ENCODE data around the gene TUBA1C. TPM values are rescaled to one million over a fixed set of nuclear protein-coding genes. Genes with fewer than 3 reads are reported as not detected.
A peak's percentile ranks its signal among the peaks of the same experiment; 100 is the strongest.
"Not testable (repeated sequence)": the region's sequence is repeated elsewhere in the genome, so short reads cannot be mapped to it uniquely, and the experiment has no call there.

TUBA1C gene
- total and polyA plus RNA-seq, 5 experiments from 2014 or later, result 17.5 to 25.4 (median 23.5) TPM

DNA sequence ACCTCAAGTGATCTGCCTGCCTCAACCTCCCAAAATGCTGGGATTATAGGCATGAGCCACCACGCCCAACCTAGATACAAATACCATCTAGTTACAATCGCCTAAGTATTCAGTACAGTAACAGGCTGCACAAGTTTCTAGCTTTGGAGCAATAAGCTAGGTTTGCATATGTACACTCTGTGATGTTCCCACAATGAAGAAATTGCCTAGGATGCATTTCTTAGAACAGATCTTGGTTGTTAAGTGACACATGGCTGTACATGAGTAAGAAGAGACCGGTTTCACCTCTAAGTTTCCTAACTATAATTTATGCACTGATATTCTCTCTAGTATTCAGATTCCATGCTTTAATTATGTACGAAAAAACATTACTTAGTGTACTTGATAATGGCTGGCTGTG lies 5.4 kb upstream of the TUBA1C start:
- no peaks in the 10 kb centered on the region for H3K9me3 Mint-ChIP-seq
- ATAC-seq (no peak), DNase-seq (no peak)
- no peak overlapping the region for H3K27ac Mint-ChIP-seq
- H3K27me3 Mint-ChIP-seq, result no peaks in the 10 kb centered on the region
- H3K4me1 Mint-ChIP-seq, result peaks cover 3 to 8% (median 6%) of the 10 kb centered on the region in 4 donors
- POLR2A ChIA-PET, result no interaction called here
- no peaks in the 10 kb centered on the region for H3K36me3 Mint-ChIP-seq
- no peak overlapping the region for H3K4me3 Mint-ChIP-seq

- POLR2A ChIA-PET, result no interaction called here
- DNase-seq (no peak), ATAC-seq (no peak)
- H3K9me3 Mint-ChIP-seq, result no peaks in the 10 kb centered on the region
- no peak overlapping the region for H3K4me3 Mint-ChIP-seq
- H3K27ac Mint-ChIP-seq, result no peak overlapping the region
- H3K36me3 Mint-ChIP-seq, result no peaks in the 10 kb centered on the region
- no peaks in the 10 kb centered on the region for H3K27me3 Mint-ChIP-seq
- peaks cover 3 to 8% (median 7%) of the 10 kb centered on the region in 4 donors for H3K4me1 Mint-ChIP-seq
Measured at GRCh38 chr12:49260166-49260565, 4.7 kb upstream of the TUBA1C start.

GRCh38 chr12:49260571-49261363 lies 4.1 kb upstream of the TUBA1C start:
- POLR2A ChIA-PET, result no interaction called here
- H3K4me1 Mint-ChIP-seq, result peaks cover 5 to 13% (median 12%) of the 10 kb centered on the region in 4 donors
- H3K4me3 Mint-ChIP-seq, result no peak overlapping the region
- H3K36me3 Mint-ChIP-seq, result no peaks in the 10 kb centered on the region
- no peak for ATAC-seq
- no peaks in the 10 kb centered on the region for H3K27me3 Mint-ChIP-seq
- no peak for DNase-seq
- H3K9me3 Mint-ChIP-seq, result no peaks in the 10 kb centered on the region
- H3K27ac Mint-ChIP-seq, result no peak overlapping the region

DNA sequence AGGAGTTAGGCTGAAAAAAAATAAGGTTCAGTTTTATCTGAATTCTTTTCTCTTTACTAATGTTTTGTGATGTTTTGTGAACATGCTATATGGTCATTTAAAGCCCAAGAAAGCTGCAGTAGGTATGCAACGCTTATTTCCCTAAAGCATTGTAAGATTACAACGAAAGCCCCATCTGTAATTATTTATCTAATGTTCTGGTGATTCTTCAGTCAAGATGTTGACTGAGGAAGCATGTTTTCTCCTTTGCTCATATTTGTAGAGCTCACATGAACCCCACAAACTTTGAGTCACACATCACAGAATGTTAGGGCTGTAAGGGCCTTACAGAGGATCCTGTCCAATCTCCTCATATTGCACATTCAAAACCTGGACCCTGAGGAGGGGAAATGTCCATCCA lies 3.2 kb upstream of the TUBA1C start:
- no peak overlapping the region for H3K4me3 Mint-ChIP-seq
- no peaks in the 10 kb centered on the region for H3K9me3 Mint-ChIP-seq
- POLR2A ChIA-PET, result interaction anchor here (1.4 kb wide), 1 partner anchor 73 kb away, joined by 4 read pairs; no protein-coding TSS in a partner anchor
- DNase-seq (no peak), ATAC-seq (no peak)
- no peaks in the 10 kb centered on the region for H3K36me3 Mint-ChIP-seq
- H3K4me1 Mint-ChIP-seq, result peaks cover 5 to 18% (median 14%) of the 10 kb centered on the region in 4 donors
- H3K27ac Mint-ChIP-seq, result no peak overlapping the region
- no peaks in the 10 kb centered on the region for H3K27me3 Mint-ChIP-seq

DNA sequence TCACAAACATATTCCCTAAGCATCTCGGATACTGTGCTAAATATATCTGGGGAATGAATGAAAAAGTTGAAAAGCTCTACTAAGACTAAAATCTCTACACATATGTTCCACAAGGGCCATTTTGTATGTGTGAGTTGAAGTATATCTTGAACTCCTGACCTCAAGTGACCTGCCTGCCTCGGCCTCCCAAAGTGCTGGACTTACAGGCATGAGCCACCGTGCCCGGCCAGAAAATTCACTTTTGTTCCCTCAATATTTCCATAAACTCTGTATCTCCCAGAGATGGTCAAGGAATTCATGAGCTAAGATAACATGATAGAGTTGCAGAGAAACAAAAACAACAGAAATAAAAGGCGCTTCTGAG lies 1.5 kb upstream of the TUBA1C start:
- POLR2A ChIA-PET, result interaction anchor here (0.5 to 1.5 kb wide), 4 partner anchors 9 to 1161 kb away, joined by 3 to 6 read pairs (median 5); partner anchors contain the start of gene TUBA1A
- Mint-ChIP-seq H3K4me1 (peaks cover 5 to 30% (median 20%) of the 10 kb centered on the region in 4 donors), H3K4me3 (peak overlapping the region; percentile 20 to 91 (median 85)), H3K27me3 (no peaks in the 10 kb centered on the region), H3K27ac (peak overlapping the region in 1 of 10 donors; percentile 36), H3K9me3 (no peaks in the 10 kb centered on the region), H3K36me3 (no peaks in the 10 kb centered on the region)
- ATAC-seq (no peak), DNase-seq (no peak)

GRCh38 chr12:49264466-49264872 lies 413 bp upstream of the TUBA1C start:
- Mint-ChIP-seq H3K4me1 (peaks cover 5 to 36% (median 20%) of the 10 kb centered on the region in 4 donors), H3K9me3 (no peaks in the 10 kb centered on the region), H3K4me3 (peak overlapping the region; percentile 82 to 95 (median 91)), H3K27ac (peak overlapping the region in 6 of 10 donors; percentile 47 to 92 (median 68)), H3K27me3 (no peaks in the 10 kb centered on the region), H3K36me3 (peaks cover 0 to 9% (median 0%) of the 10 kb centered on the region in 3 donors)
- DNase-seq (peak in 7 of 10 donors; percentile 10 to 66 (median 37)), ATAC-seq (peak; percentile 64 to 69)
- POLR2A ChIA-PET, result interaction anchor here (0.6 to 1.5 kb wide), 5 partner anchors 43 to 1224 kb away, joined by 3 to 8 read pairs (median 3); partner anchors contain the start of genes TUBA1A and TUBA1B

- Mint-ChIP-seq H3K36me3 (peaks cover 0 to 52% (median 5%) of the 10 kb centered on the region in 3 donors), H3K27ac (peak overlapping the region in 2 of 10 donors; percentile 35 to 52), H3K4me1 (peaks cover 3 to 29% (median 17%) of the 10 kb centered on the region in 4 donors)
- POLR2A ChIA-PET, H3K27me3 Mint-ChIP-seq, H3K9me3 Mint-ChIP-seq, DNase-seq, ATAC-seq, H3K4me3 Mint-ChIP-seq: not testable (repeated sequence)
Measured at GRCh38 chr12:49269191-49269590, 4.3 kb downstream of the TUBA1C start.

DNA sequence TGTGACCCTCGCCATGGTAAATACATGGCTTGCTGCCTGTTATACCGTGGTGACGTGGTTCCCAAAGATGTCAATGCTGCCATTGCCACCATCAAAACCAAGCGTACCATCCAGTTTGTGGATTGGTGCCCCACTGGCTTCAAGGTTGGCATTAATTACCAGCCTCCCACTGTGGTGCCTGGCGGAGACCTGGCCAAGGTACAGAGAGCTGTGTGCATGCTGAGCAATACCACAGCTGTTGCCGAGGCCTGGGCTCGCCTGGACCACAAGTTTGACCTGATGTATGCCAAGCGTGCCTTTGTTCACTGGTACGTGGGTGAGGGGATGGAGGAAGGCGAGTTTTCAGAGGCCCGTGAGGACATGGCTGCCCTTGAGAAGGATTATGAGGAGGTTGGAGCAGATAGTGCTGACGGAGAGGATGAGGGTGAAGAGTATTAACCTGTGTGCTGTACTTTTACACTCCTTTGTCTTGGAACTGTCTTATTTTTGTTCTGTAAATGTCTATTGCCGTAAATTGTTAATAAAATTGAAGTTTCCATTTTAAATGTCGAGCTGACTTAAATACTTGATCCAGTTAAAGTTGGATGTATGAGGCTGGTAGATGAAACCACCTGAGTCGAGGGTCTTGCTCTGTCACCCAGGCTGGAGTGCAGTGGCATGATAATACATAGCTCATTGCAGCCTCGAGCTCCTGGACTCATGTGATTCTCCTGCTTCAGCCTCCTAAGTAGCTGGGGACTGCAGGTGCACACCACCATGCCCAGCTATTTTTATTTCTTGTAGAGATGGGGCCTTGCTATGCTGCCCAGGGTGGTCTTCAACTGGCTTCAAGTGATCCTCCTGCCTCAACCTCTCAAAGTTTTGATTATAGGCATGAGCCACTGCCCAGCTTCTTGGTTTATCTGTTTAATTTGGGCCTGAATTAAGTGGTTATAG lies 8.2 kb downstream of the TUBA1C start:
- DNase-seq, result no peak
- no peaks in the 10 kb centered on the region for H3K27me3 Mint-ChIP-seq
- no peak for ATAC-seq
- POLR2A ChIA-PET, result no interaction called here
- peaks cover 0 to 8% (median 2%) of the 10 kb centered on the region in 4 donors for H3K4me1 Mint-ChIP-seq
- no peaks in the 10 kb centered on the region for H3K9me3 Mint-ChIP-seq
- peaks cover 0 to 52% (median 5%) of the 10 kb centered on the region in 3 donors for H3K36me3 Mint-ChIP-seq
- H3K4me3 Mint-ChIP-seq, result peak overlapping the region in 1 of 10 donors; percentile 6
- H3K27ac Mint-ChIP-seq, result peak overlapping the region in 1 of 10 donors; percentile 19

- Mint-ChIP-seq H3K9me3 (no peaks in the 10 kb centered on the region), H3K27me3 (peaks cover 0 to under 1% (median 0%) of the 10 kb centered on the region in 5 donors), H3K4me3 (no peak overlapping the region), H3K36me3 (peaks cover 0 to 48% (median 5%) of the 10 kb centered on the region in 3 donors), H3K27ac (no peak overlapping the region), H3K4me1 (peaks cover 0 to 3% (median under 1%) of the 10 kb centered on the region in 4 donors)
- ATAC-seq, result no peak
- no peak for DNase-seq
- POLR2A ChIA-PET, result no interaction called here
Measured at GRCh38 chr12:49273726-49274395, 9.0 kb downstream of the TUBA1C start.

DNA sequence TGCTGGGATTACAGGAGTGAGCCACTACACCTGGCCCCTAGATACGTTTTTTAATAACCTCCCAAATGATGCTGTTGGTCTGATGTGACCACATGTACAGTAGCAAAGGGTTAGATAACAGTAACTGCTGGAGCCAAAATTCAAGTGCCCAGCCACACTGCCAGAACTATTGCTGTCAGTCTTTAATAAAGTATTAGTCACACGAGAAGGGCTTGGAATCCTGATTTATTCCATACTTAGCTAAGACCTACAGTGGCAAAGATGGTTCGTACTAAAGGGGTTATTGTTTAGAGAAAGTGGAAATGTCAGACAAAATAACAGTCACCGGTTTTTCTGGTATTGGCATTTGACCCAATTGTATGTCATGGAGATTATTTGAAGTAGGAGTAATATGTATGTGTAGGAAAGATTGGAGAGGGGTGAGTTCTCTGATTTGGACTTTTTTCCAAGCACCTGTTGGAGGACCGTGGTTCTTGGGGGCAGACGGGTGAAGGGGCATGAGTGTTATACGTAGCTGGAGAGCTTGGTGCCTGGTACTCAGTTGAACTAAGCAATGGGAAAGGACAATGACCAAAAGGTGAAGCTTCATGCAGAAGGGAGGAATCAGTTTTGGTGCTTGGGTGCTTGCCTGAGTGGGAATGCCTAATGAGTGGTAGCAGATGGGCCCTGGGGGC lies 9.7 kb downstream of the TUBA1C start:
- Mint-ChIP-seq H3K27me3 (peaks cover 0 to 7% (median 0%) of the 10 kb centered on the region in 5 donors), H3K27ac (no peak overlapping the region), H3K36me3 (peaks cover 0 to 43% (median 5%) of the 10 kb centered on the region in 3 donors), H3K9me3 (no peaks in the 10 kb centered on the region), H3K4me1 (peaks cover 0 to 3% (median 0%) of the 10 kb centered on the region in 4 donors), H3K4me3 (no peak overlapping the region)
- POLR2A ChIA-PET, result no interaction called here
- no peak for DNase-seq
- no peak for ATAC-seq

GRCh38 chr12:49276304-49277290 lies 11.7 kb downstream of the TUBA1C start:
- no peak for ATAC-seq
- Mint-ChIP-seq H3K27ac (peak overlapping the region in 1 of 10 donors; percentile 49), H3K4me1 (peaks cover 0 to 3% (median 0%) of the 10 kb centered on the region in 4 donors), H3K27me3 (peaks cover 0 to 9% (median 3%) of the 10 kb centered on the region in 5 donors), H3K4me3 (no peak overlapping the region), H3K36me3 (peaks cover 0 to 23% (median 0%) of the 10 kb centered on the region in 3 donors), H3K9me3 (no peaks in the 10 kb centered on the region)
- DNase-seq, result no peak
- POLR2A ChIA-PET, result no interaction called here

Data from naive thymus-derived CD8-positive, alpha-beta T cell (primary cell).